Esophagus mucosa (tissue), 1 donor: ENCODE data around the gene SPEF2. TPM values are rescaled to one million over a fixed set of nuclear protein-coding genes. Genes with fewer than 3 reads are reported as not detected.

ENCODE experiments used
- ATAC-seq: fragments of 200-7000 bp; cut with Tn5 transposase; one replicate; pipeline ENCODE4 v1.9.1; 2020
- total RNA-seq: library from RNA; stranded (reverse); gene quantifications from one replicate; pipeline ENCODE4 v1.2.4, GENCODE V29; 2023
- donor health status: DM: yes; HTN: yes; CAD: no.

Gene SPEF2
- total RNA-seq, 1 donor from 2014 or later: 1.6 TPM

DNA sequence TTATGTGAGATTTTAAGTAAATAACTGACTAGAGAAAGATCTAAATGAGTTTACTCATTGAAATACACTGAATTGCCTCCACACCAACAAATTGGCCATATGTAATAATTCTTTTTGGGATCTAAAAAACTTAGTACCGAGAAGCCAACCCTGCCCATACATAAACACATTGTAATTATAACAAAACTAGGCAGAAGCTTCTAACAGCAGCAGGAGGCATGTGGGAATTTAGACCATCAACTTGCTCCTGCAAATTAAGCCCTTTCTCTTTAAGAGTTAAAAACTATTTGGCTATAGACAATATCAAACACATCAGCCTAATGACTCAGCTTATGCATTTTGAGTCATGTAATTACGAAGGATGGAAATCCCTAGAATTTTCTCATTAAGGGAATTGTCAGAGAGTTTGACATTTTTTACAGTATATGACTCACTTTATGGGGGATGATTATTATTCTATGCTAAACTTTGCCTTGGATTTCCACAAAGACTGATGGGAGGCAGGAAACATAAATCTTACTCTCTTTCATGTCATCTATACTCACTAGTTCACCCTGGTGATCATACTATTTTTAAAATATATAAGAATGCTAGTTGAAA is 240.0 kb downstream of the SPEF2 start:
- ATAC-seq: peak; percentile 58

DNA sequence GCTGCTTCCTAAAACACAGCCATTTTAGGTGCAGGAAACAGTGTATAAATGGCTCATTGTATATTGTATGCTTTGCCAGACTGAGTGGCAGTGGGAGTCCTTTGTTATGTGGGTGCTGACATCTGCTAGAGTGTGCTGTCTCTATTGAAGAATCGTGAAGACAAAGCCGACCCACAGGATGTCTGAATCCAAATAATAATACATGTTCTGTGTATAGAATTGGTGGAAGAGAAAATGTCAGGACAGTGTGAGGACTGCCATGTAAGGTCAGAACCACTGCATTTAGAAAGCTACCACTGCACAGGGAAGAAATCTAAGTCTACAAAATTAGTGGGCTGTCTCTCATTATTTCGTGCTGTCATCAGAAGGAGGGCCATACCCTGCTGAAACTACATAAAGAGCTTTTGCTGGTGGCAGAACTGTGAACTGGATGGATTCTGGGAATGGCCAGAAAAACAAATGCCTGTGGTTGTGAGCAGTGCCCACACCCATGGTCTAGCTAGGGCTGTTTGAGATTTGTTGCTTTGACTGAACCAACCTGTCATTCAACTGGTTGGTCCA is 241.5 kb downstream of the SPEF2 start:
- ATAC-seq: no peak

DNA sequence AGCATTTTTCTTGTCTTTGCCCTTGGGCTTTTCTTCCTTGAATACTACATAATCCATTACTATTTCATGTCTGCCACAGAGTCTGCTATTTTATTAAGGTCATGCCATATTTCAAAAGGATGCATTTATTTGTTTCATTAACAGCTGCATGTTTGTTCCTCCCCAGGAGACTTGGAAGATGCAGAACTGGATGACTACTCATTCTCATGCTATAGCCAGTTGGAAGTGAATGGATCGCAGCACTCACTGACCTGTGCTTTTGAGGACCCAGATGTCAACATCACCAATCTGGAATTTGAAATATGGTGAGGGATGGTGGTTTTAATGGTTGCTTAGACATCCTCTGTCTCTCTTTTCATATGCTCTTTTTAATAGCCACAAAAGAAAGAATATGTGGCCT is 243.0 kb downstream of the SPEF2 start:
- no peak for ATAC-seq

DNA sequence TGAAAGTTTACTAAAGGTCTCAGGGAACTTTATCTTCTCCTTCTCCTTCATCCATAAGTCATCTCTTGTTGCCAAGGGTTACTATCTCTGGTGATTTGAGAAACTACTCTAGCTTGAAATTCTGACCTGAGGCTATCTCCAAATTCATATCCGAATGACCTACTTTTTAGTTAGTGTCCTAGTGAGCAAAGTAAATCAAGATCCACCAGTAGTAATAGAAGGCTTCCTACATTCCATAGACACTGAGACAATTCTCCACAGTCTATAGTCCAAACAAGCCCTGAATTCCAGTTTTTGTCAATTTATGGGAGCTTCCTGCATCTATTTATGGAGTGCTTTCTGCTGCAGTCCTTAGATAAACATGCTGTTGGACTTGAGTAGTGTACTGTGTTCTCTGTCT is 244.1 kb downstream of the SPEF2 start:
- no peak for ATAC-seq

DNA sequence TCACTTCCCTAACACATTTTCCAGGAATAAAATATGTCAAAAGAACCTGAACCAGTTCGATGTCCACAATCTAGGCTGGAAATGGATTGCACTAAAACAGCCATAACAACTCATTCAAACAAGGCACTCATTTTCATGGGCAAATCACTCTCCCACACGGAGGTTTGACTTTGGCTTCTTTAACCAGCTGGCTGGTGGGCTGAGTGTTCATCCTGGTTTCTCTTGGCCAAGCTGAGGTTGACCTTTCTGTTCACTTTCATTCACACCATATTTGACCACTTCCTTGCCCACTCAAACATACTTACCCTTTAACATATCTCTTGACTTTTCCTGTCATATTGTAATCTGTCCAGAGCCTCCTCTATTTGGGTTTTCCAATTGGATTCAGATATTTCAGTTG is 244.5 kb downstream of the SPEF2 start:
- ATAC-seq: no peak

DNA sequence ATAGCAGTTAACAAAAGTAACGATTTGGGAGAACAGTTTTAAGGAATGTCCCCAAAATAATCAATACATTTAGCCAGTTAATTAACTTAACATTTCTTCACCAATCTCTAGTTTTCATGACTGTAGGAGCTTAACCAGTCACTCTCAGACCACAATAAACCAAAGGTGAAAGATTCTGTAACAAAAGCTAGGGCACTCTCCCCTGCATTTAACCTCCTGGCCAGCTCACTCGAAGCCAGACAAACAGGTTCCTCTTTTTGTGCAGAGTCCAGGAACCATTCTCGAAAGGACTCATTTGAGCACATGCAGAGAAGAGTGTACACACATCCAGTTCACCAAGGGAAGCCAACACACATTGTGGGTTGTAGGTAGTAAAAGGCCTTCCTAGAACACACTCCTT is 245.5 kb downstream of the SPEF2 start:
- ATAC-seq: peak; percentile 84

Other genes starting within 250 kb of the SPEF2 start
- gene IL7R, start 239.0 kb downstream of the SPEF2 start, total RNA-seq: 1.7 TPM